ENCODE measurements around the gene ACSF2. TPM values are rescaled to one million over a fixed set of nuclear protein-coding genes. Genes with fewer than 3 reads are reported as not detected.

The ACSF2 gene
- total and polyA plus RNA-seq, 2 of the 13 experiments (the other 11 are each of a cell fraction or from before 2014, with no cell fraction given) = 87.3 to 109 TPM

- TF ChIP-seq KMT2A (CRISPR knock-in tag; IDR thresholded peaks at IDR 0.05) (0 out of 2 replicates have a peak, but pooled peaks have one; percentile 31), ZNF251 (CRISPR knock-in tag; IDR thresholded peaks at IDR 0.05) (0 out of 2 replicates have a peak, but pooled peaks have one; percentile 45), ARNTL (CRISPR knock-in tag; IDR thresholded peaks at IDR 0.05) (peak; percentile 25; the same call in 1 of the 2 replicates), ZNF589 (CRISPR knock-in tag; conservative IDR thresholded peaks at IDR 0.05) (no peak), ZNF776 (CRISPR knock-in tag; IDR thresholded peaks at IDR 0.05) (no peak), KDM2A (CRISPR knock-in tag; IDR thresholded peaks at IDR 0.05; ENCODE audit: borderline replicate concordance, low read depth) (no peak), ZMYM4 (CRISPR knock-in tag; IDR thresholded peaks at IDR 0.05) (0 out of 2 replicates have a peak, but pooled peaks have one; percentile 48), ZNF615 (CRISPR knock-in tag; IDR thresholded peaks at IDR 0.05; ENCODE audit: borderline replicate concordance) (no peak), RXRA (CRISPR knock-in tag; IDR thresholded peaks at IDR 0.05) (no peak; the same call in 1 of the 2 replicates), EP300 (IDR thresholded peaks at IDR 0.05; ENCODE audit: low read depth in 2 of 2, low read length in 2 of 2) (no peak), EP300 (CRISPR knock-in tag; IDR thresholded peaks at IDR 0.05; ENCODE audit: borderline replicate concordance) (0 out of 2 replicates have a peak, but pooled peaks have one; percentile 14), ZNF687 (CRISPR knock-in tag; IDR thresholded peaks at IDR 0.05) (peak; percentile 74), ZFP1 (CRISPR knock-in tag; IDR thresholded peaks at IDR 0.05) (peak; percentile 88; the same call in 1 of the 2 replicates), LCORL (IDR thresholded peaks at IDR 0.05) (no peak), LCORL (CRISPR knock-in tag; IDR thresholded peaks at IDR 0.05) (peak; percentile 77), EED (CRISPR knock-in tag; IDR thresholded peaks at IDR 0.05) (0 out of 2 replicates have a peak, but pooled peaks have one; percentile 52), ZNF180 (CRISPR knock-in tag; IDR thresholded peaks at IDR 0.05; ENCODE audit: borderline replicate concordance, low read depth) (no peak), MIER3 (CRISPR knock-in tag; IDR thresholded peaks at IDR 0.05; ENCODE audit: borderline replicate concordance) (peak; percentile 37; the same call in 1 of the 2 replicates), KMT2B (CRISPR knock-in tag; IDR thresholded peaks at IDR 0.05) (no peak)
- TF ChIP-seq, protein P1, sequence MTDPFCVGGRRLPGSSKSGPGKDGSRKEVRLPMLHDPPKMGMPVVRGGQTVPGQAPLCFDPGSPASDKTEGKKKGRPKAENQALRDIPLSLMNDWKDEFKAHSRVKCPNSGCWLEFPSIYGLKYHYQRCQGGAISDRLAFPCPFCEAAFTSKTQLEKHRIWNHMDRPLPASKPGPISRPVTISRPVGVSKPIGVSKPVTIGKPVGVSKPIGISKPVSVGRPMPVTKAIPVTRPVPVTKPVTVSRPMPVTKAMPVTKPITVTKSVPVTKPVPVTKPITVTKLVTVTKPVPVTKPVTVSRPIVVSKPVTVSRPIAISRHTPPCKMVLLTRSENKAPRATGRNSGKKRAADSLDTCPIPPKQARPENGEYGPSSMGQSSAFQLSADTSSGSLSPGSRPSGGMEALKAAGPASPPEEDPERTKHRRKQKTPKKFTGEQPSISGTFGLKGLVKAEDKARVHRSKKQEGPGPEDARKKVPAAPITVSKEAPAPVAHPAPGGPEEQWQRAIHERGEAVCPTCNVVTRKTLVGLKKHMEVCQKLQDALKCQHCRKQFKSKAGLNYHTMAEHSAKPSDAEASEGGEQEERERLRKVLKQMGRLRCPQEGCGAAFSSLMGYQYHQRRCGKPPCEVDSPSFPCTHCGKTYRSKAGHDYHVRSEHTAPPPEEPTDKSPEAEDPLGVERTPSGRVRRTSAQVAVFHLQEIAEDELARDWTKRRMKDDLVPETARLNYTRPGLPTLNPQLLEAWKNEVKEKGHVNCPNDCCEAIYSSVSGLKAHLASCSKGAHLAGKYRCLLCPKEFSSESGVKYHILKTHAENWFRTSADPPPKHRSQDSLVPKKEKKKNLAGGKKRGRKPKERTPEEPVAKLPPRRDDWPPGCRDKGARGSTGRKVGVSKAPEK (CRISPR knock-in tag; IDR thresholded peaks at IDR 0.05; ENCODE audit: borderline replicate concordance) = no peak
- TF ChIP-seq, protein P2, sequence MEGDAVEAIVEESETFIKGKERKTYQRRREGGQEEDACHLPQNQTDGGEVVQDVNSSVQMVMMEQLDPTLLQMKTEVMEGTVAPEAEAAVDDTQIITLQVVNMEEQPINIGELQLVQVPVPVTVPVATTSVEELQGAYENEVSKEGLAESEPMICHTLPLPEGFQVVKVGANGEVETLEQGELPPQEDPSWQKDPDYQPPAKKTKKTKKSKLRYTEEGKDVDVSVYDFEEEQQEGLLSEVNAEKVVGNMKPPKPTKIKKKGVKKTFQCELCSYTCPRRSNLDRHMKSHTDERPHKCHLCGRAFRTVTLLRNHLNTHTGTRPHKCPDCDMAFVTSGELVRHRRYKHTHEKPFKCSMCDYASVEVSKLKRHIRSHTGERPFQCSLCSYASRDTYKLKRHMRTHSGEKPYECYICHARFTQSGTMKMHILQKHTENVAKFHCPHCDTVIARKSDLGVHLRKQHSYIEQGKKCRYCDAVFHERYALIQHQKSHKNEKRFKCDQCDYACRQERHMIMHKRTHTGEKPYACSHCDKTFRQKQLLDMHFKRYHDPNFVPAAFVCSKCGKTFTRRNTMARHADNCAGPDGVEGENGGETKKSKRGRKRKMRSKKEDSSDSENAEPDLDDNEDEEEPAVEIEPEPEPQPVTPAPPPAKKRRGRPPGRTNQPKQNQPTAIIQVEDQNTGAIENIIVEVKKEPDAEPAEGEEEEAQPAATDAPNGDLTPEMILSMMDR (CRISPR knock-in tag; IDR thresholded peaks at IDR 0.05) = no peak
These were observed 14.3 kb downstream of the ACSF2 start (continued) for GRCh38 chr17:50440172-50440837.

Data from HepG2 (cell line).